SK-N-SH (cell line): ENCODE measurements around the gene CLDND1. TPM values are rescaled to one million over a fixed set of nuclear protein-coding genes. Genes with fewer than 3 reads are reported as not detected.

ENCODE experiments used
- CTCF ChIA-PET: fragments of 300-600, 350-600 bp; formaldehyde crosslinking; extraction: SDS; loops from one replicate; lab custom pipeline; 2021; lab: Yijun Ruan, JAX
- POLR2A ChIA-PET: fragments of 350-600 bp; sonication (Branson Sonifier 250); formaldehyde crosslinking; extraction: SDS; loops from one replicate; lab custom pipeline; 2020; ENCODE audit warnings: antibody characterized with exemption, inconsistent platforms; lab: Yijun Ruan, JAX
- DNase-seq: peaks from one replicate; pipeline ENCODE4 v3.0.0; 2012
- H2AFZ ChIP-seq: fragments of 200-600 bp; sonication (generic); 2 replicates; pipeline ENCODE4 v1.8.1; 2016; ENCODE audit warnings: antibody characterized with exemption, mild to moderate bottlenecking, low read depth
- H3F3A ChIP-seq: fragments of 200-600 bp; sonication (generic); replicated peaks from 2 replicates; pipeline ENCODE3; 2016; ENCODE audit warnings: antibody characterized with exemption, mild to moderate bottlenecking; ENCODE audit not compliant: insufficient read depth
- H3K27ac ChIP-seq, 2 experiments: fragments of 200-500 bp in 1 of 2; fragments of 200-600 bp in 1 of 2; sonication (Bioruptor generic) in 1 of 2; sonication (generic), shearing (Covaris generic) in 1 of 2; 2 replicates each; pipeline versions ENCODE4 v1.5.1 to v1.6.1; 2014 to 2016; ENCODE audit warnings: low read depth in 2 of 2, inconsistent platforms in 1 of 2, low read length in 1 of 2, mild to moderate bottlenecking in 1 of 2, mixed read lengths in 1 of 2
- H3K27me3 ChIP-seq: fragments of 200-600 bp; sonication (generic), shearing (Covaris generic); 2 replicates; pipeline ENCODE4 v1.6.1; 2016; ENCODE audit warnings: mixed run types; ENCODE audit not compliant: insufficient read depth
- H3K36me3 ChIP-seq, 2 experiments: fragments of 200-500 bp in 1 of 2; fragments of 200-600 bp in 1 of 2; sonication (Bioruptor generic) in 1 of 2; sonication (generic) in 1 of 2; replicated peaks in 1 of 2; 2 replicates each; pipeline versions ENCODE3 to v1.5.1; 2014 to 2016; ENCODE audit warnings: low read length in 1 of 2, mild to moderate bottlenecking in 1 of 2; ENCODE audit not compliant: insufficient read depth in 2 of 2, control insufficient read depth in 1 of 2
- H3K4me1 ChIP-seq, 2 experiments: fragments of 200-500 bp in 1 of 2; fragments of 200-600 bp in 1 of 2; sonication (Bioruptor generic) in 1 of 2; sonication (generic), shearing (Covaris generic) in 1 of 2; 2 replicates each; pipeline versions ENCODE4 v1.5.1 to v1.6.1; 2014 to 2016; ENCODE audit warnings: low read depth in 1 of 2, low read length in 1 of 2, mixed run types in 1 of 2; ENCODE audit not compliant: insufficient read depth in 2 of 2, control insufficient read depth in 1 of 2
- H3K4me2 ChIP-seq: fragments of 200-600 bp; sonication (generic), shearing (Covaris generic); 2 replicates; pipeline ENCODE4 v1.6.1; 2017; ENCODE audit warnings: mixed run types
- H3K4me3 ChIP-seq, 2 experiments: fragments of 200-500 bp in 1 of 2; fragments of 200-600 bp in 1 of 2; sonication (Bioruptor generic) in 1 of 2; sonication (generic), shearing (Covaris generic) in 1 of 2; 2 replicates each; pipeline versions ENCODE4 v1.5.1 to v1.8.1; 2014 to 2016; ENCODE audit warnings: low read depth in 2 of 2, inconsistent platforms in 1 of 2, low read length in 1 of 2, mild to moderate bottlenecking in 1 of 2, mixed read lengths in 1 of 2, moderate library complexity in 1 of 2
- H3K79me2 ChIP-seq: fragments of 200-600 bp; sonication (generic); 2 replicates; pipeline ENCODE4 v1.8.1; 2017; ENCODE audit warnings: mild to moderate bottlenecking; ENCODE audit not compliant: insufficient read depth
- H3K9ac ChIP-seq: fragments of 200-600 bp; sonication (generic); 2 replicates; pipeline ENCODE4 v1.6.1; 2017; ENCODE audit warnings: mixed run types
- H3K9me2 ChIP-seq: fragments of 200-600 bp; sonication (generic); 2 replicates; pipeline ENCODE4 v1.6.1; 2017; ENCODE audit warnings: mixed run types
- H3K9me3 ChIP-seq: fragments of 200-600 bp; sonication (generic); 2 replicates; pipeline ENCODE4 v1.6.1; 2017; ENCODE audit warnings: mixed run types, mild to moderate bottlenecking, moderate library complexity
- H4K20me1 ChIP-seq: fragments of 200-600 bp; sonication (generic); 2 replicates; pipeline ENCODE4 v1.6.1; 2017; ENCODE audit warnings: mild to moderate bottlenecking, mixed run types; ENCODE audit not compliant: insufficient read depth
- CHD2 ChIP-seq: fragments of 150-350 bp; IDR thresholded peaks from 2 replicates; pipeline ENCODE4 v1.6.1; 2018; ENCODE audit warnings: low read length; ENCODE audit not compliant: partially characterized antibody
- CTCF ChIP-seq: fragments of 200-600 bp; sonication (generic); IDR thresholded peaks from 2 replicates; pipeline ENCODE4 v1.6.1; 2017; ENCODE audit warnings: antibody characterized with exemption, mild to moderate bottlenecking, moderate library complexity
- EZH2phosphoT487 ChIP-seq: fragments of 200-600 bp; sonication (generic); IDR thresholded peaks from 2 replicates; pipeline ENCODE4 v1.6.1; 2017; ENCODE audit warnings: low read depth, mixed run types, mild to moderate bottlenecking, antibody characterized with exemption, moderate library complexity, borderline replicate concordance
- FOXJ3 ChIP-seq: sonication (generic); formaldehyde crosslinking; IDR thresholded peaks from 2 replicates; pipeline ENCODE4 v1.5.1; 2020; ENCODE audit warnings: mild to moderate bottlenecking, missing genetic modification reagents
- GATA2 ChIP-seq: sonication (generic); formaldehyde crosslinking; IDR thresholded peaks from 2 replicates; pipeline ENCODE4 v1.5.0; 2020; ENCODE audit warnings: mild to moderate bottlenecking, missing genetic modification reagents
- IRF3 ChIP-seq: fragments of 150-350 bp; IDR thresholded peaks from 2 replicates; pipeline ENCODE4 v1.6.1; 2016; ENCODE audit warnings: mild to moderate bottlenecking, low read depth, low read length
- MAX ChIP-seq: IDR thresholded peaks from 2 replicates; pipeline ENCODE4 v1.4.0; 2012; ENCODE audit warnings: low read depth
- MEF2A ChIP-seq: IDR thresholded peaks from 2 replicates; pipeline ENCODE4 v1.4.0; 2012; ENCODE audit warnings: low read depth, borderline replicate concordance
- RXRA ChIP-seq: IDR thresholded peaks from 2 replicates; pipeline ENCODE4 v1.4.0; 2012; ENCODE audit warnings: low read depth, mild to moderate bottlenecking, borderline replicate concordance
- SIN3A ChIP-seq: IDR thresholded peaks from 2 replicates; pipeline ENCODE4 v1.6.1; 2012; ENCODE audit warnings: low read depth, mild to moderate bottlenecking, low read length, moderate library complexity, borderline replicate concordance
- SMC3 ChIP-seq: IDR thresholded peaks from 2 replicates; pipeline ENCODE4 v1.6.1; 2012; ENCODE audit warnings: low read depth, low read length, improper control_type of control experiment
- TEAD4 ChIP-seq: IDR thresholded peaks from 2 replicates; pipeline ENCODE4 v1.4.0; 2012; ENCODE audit warnings: mild to moderate bottlenecking, borderline replicate concordance; ENCODE audit not compliant: insufficient read depth
- USF1 ChIP-seq: IDR thresholded peaks from 2 replicates; pipeline ENCODE4 v1.4.0; 2012; ENCODE audit warnings: low read depth, borderline replicate concordance
- WGBS: methylation state at CpG from one replicate; pipeline ENCODE4 v1.1.6; 2017; ENCODE audit warnings: low lambda C conversion rate; 5-methylcytosine and 5-hydroxymethylcytosine counted together
- polyA plus RNA-seq, 3 experiments: library from polyadenylated mRNA; depleted of rRNA; stranded (reverse); fragments of >200 nt; gene quantifications; 2 replicates each; pipeline ENCODE4 v1.2.3, GENCODE V29; 2012

Gene CLDND1
- polyA plus RNA-seq, 1 of the 3 experiments (the other 2 are of a cell fraction), result 110 TPM

GRCh38 chr3:98551236-98551635 is 28.5 kb upstream of the CLDND1 start:
- POLR2A ChIA-PET, result no interaction called here
- no peaks in the 10 kb centered on the region for H3K9me3 ChIP-seq
- H3K4me2 ChIP-seq, result no peak overlapping the region
- 5% methylated on average over 2 of the region's 2 CpGs for WGBS
- no peak overlapping the region for H3K27ac ChIP-seq
- H3K9me2 ChIP-seq, result no peaks in the 10 kb centered on the region
- no peaks in the 10 kb centered on the region for H3K36me3 ChIP-seq
- no peak overlapping the region for H3K4me3 ChIP-seq
- CTCF ChIA-PET, result interaction anchor here (1.8 kb wide), 1 partner anchor 14 kb away, joined by 4 read pairs; no protein-coding TSS in a partner anchor
- H3K4me1 ChIP-seq, result no peaks in the 10 kb centered on the region
- no peak overlapping the region for H2AFZ ChIP-seq
- no peaks in the 10 kb centered on the region for H4K20me1 ChIP-seq
- H3K79me2 ChIP-seq, result no peaks in the 10 kb centered on the region
- no peak for DNase-seq
- no peaks in the 10 kb centered on the region for H3F3A ChIP-seq
- TF ChIP-seq TEAD4, result no peak
- TF ChIP-seq GATA2 (CRISPR knock-in tag), result no peak
- TF ChIP-seq MEF2A, result no peak
- peaks cover 17% of the 10 kb centered on the region for H3K27me3 ChIP-seq
- H3K9ac ChIP-seq, result no peak overlapping the region

GRCh38 chr3:98550833-98551232 is 28.1 kb upstream of the CLDND1 start:
- H4K20me1 ChIP-seq, result no peaks in the 10 kb centered on the region
- H3K79me2 ChIP-seq, result no peaks in the 10 kb centered on the region
- no peak overlapping the region for H3K4me2 ChIP-seq
- 18% methylated on average over 3 of the region's 3 CpGs for WGBS
- TF ChIP-seq USF1 (no peak), RXRA (no peak), FOXJ3 (CRISPR knock-in tag) (no peak), SIN3A (no peak), SMC3 (no peak), CTCF (no peak)
- H3K27me3 ChIP-seq, result peaks cover 17% of the 10 kb centered on the region
- DNase-seq, result no peak
- H3K4me3 ChIP-seq, result no peak overlapping the region
- H2AFZ ChIP-seq, result no peak overlapping the region
- ChIA-PET POLR2A (no interaction called here), CTCF (interaction anchor here (1.8 kb wide), 1 partner anchor 14 kb away, joined by 4 read pairs; no protein-coding TSS in a partner anchor)
- H3K27ac ChIP-seq, result no peak overlapping the region
- H3F3A ChIP-seq, result no peaks in the 10 kb centered on the region
- no peaks in the 10 kb centered on the region for H3K36me3 ChIP-seq
- no peaks in the 10 kb centered on the region for H3K9me3 ChIP-seq
- H3K9me2 ChIP-seq, result no peaks in the 10 kb centered on the region
- H3K4me1 ChIP-seq, result no peaks in the 10 kb centered on the region
- H3K9ac ChIP-seq, result no peak overlapping the region

- POLR2A ChIA-PET, result no interaction called here
- Histone ChIP-seq H3K4me2 (no peak overlapping the region), H4K20me1 (no peaks in the 10 kb centered on the region), H3K27ac (no peak overlapping the region), H3K4me3 (no peak overlapping the region), H3F3A (no peaks in the 10 kb centered on the region), H3K9ac (no peak overlapping the region), H3K79me2 (no peaks in the 10 kb centered on the region), H2AFZ (no peak overlapping the region), H3K36me3 (no peaks in the 10 kb centered on the region), H3K27me3 (peaks cover 17% of the 10 kb centered on the region), H3K4me1 (no peaks in the 10 kb centered on the region), H3K9me3 (no peaks in the 10 kb centered on the region), H3K9me2 (no peaks in the 10 kb centered on the region)
- no peak for DNase-seq
- TF ChIP-seq TEAD4 (no peak), IRF3 (no peak), SMC3 (no peak), CHD2 (no peak), RXRA (no peak), EZH2phosphoT487 (no peak), MAX (no peak)
- WGBS, result 24% methylated on average over 5 of the region's 5 CpGs
- CTCF ChIA-PET, result no interaction called here
These were observed 25.8 kb upstream of the CLDND1 start for GRCh38 chr3:98548544-98548943.
